Osteocyte (in vitro differentiated cells): ENCODE results near the gene MRAP2. TPM values are rescaled to one million over a fixed set of nuclear protein-coding genes. Genes with fewer than 3 reads are reported as not detected.
"Not testable (repeated sequence)": the region's sequence is repeated elsewhere in the genome, so short reads cannot be mapped to it uniquely, and the experiment has no call there.

Experiments
- DNase-seq: peaks from one replicate; pipeline ENCODE4 v3.0.0; 2021; ENCODE audit warnings: mixed read lengths; ENCODE audit not compliant: unreplicated experiment; ENCODE audit errors: extremely low spot score
- H3K27ac Mint-ChIP-seq: one replicate; pipeline ENCODE4 v1.8.0; 2021; ENCODE audit warnings: mild to moderate bottlenecking, mixed read lengths; ENCODE audit not compliant: unreplicated experiment
- H3K27me3 Mint-ChIP-seq: one replicate; pipeline ENCODE4 v1.8.0; 2021; ENCODE audit warnings: mixed read lengths; ENCODE audit not compliant: unreplicated experiment
- H3K36me3 Mint-ChIP-seq: one replicate; pipeline ENCODE4 v1.8.0; 2021; ENCODE audit warnings: mixed read lengths; ENCODE audit not compliant: unreplicated experiment
- H3K4me1 Mint-ChIP-seq: one replicate; pipeline ENCODE4 v1.8.0; 2021; ENCODE audit warnings: mixed read lengths; ENCODE audit not compliant: unreplicated experiment
- H3K4me3 Mint-ChIP-seq: one replicate; pipeline ENCODE4 v1.8.0; 2021; ENCODE audit warnings: mild to moderate bottlenecking, moderate library complexity, mixed read lengths; ENCODE audit not compliant: unreplicated experiment
- H3K9me3 Mint-ChIP-seq: one replicate; pipeline ENCODE4 v1.8.0; 2021; ENCODE audit warnings: mixed read lengths; ENCODE audit not compliant: unreplicated experiment
- CTCF ChIP-seq: fragments of 200-600 bp; sonication (generic); IDR thresholded peaks from 2 replicates; pipeline ENCODE4 v1.5.0; 2021; ENCODE audit warnings: antibody characterized with exemption, mild to moderate bottlenecking, moderate library complexity
- total RNA-seq: library from RNA; stranded (reverse); gene quantifications from 2 replicates; pipeline ENCODE4 v1.2.1, GENCODE V29; 2021

The MRAP2 gene
- total RNA-seq, 1 donor from 2014 or later = 10.7 TPM

GRCh38 chr6:84082689-84083265 lies 49.2 kb downstream of the MRAP2 start:
- H3K36me3 Mint-ChIP-seq = no peaks in the 10 kb centered on the region
- H3K27ac Mint-ChIP-seq = no peak overlapping the region
- no peak for TF ChIP-seq CTCF
- no peaks in the 10 kb centered on the region for H3K4me1 Mint-ChIP-seq
- H3K4me3 Mint-ChIP-seq = no peak overlapping the region
- H3K9me3 Mint-ChIP-seq = no peaks in the 10 kb centered on the region
- DNase-seq = no peak
- peaks cover 66% of the 10 kb centered on the region for H3K27me3 Mint-ChIP-seq

GRCh38 chr6:84084705-84085104 lies 51.1 kb downstream of the MRAP2 start:
- H3K27ac Mint-ChIP-seq, DNase-seq, H3K4me1 Mint-ChIP-seq, H3K36me3 Mint-ChIP-seq, H3K9me3 Mint-ChIP-seq, H3K4me3 Mint-ChIP-seq: not testable (repeated sequence)
- H3K27me3 Mint-ChIP-seq = peaks cover 70% of the 10 kb centered on the region

GRCh38 chr6:84086056-84086455 lies 52.5 kb downstream of the MRAP2 start:
- Mint-ChIP-seq H3K27ac (no peak overlapping the region), H3K27me3 (peaks cover 64% of the 10 kb centered on the region), H3K4me1 (no peaks in the 10 kb centered on the region)

GRCh38 chr6:84086545-84087429 lies 53.2 kb downstream of the MRAP2 start:
- H3K9me3 Mint-ChIP-seq = no peaks in the 10 kb centered on the region
- H3K4me3 Mint-ChIP-seq = no peak overlapping the region
- no peak for DNase-seq
- no peak for TF ChIP-seq CTCF
- no peaks in the 10 kb centered on the region for H3K4me1 Mint-ChIP-seq
- no peak overlapping the region for H3K27ac Mint-ChIP-seq
- no peaks in the 10 kb centered on the region for H3K36me3 Mint-ChIP-seq
- H3K27me3 Mint-ChIP-seq = peaks cover 59% of the 10 kb centered on the region

More at GRCh38 chr6:84086056-84086455, 52.5 kb downstream of the MRAP2 start:
- DNase-seq = no peak
- TF ChIP-seq CTCF = no peak
- Mint-ChIP-seq H3K36me3 (no peaks in the 10 kb centered on the region), H3K4me3 (no peak overlapping the region), H3K9me3 (no peaks in the 10 kb centered on the region)

- Mint-ChIP-seq H3K4me1 (no peaks in the 10 kb centered on the region), H3K4me3 (no peak overlapping the region), H3K27ac (no peak overlapping the region), H3K27me3 (peaks cover 48% of the 10 kb centered on the region), H3K9me3 (no peaks in the 10 kb centered on the region), H3K36me3 (no peaks in the 10 kb centered on the region)
- TF ChIP-seq CTCF = no peak
- no peak for DNase-seq
These were observed 55.5 kb downstream of the MRAP2 start for GRCh38 chr6:84089081-84089480.
